Measurements from ENCODE around the gene TTC1.

Gene TTC1, protein sequence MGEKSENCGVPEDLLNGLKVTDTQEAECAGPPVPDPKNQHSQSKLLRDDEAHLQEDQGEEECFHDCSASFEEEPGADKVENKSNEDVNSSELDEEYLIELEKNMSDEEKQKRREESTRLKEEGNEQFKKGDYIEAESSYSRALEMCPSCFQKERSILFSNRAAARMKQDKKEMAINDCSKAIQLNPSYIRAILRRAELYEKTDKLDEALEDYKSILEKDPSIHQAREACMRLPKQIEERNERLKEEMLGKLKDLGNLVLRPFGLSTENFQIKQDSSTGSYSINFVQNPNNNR

DNA sequence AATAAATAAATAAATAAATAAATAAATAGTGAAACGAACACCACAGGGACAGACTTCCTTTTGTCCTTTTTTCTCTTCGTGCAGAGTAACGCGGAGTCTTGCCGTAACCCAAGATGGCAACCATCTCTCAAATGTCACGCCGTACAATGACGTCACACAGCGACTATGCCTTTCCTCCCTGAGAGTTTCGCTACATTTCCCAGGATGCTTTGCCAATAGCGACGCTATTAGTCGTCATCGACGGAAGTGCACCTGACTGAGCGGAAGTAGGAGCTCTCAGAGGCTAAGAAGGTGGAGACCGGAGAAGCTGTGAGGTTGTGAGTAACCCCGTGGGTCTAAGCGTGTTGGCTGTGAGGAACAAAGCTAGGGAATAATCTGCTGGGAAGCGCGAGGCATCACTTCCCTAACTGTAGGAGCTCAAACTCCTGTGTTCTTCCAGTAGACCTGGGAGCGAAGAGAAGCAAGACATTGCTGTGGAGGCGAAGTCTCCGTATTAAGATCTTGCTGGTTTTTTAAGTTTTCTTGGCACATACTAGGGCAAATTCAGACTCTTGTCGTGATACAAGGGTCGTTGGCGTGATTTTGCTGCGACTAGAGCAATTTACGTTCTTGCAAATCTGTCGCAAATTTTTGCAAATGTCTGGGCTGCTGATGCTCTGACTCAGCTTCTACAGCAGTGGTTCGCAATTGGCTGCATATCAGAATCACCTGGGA, at the start of gene TTC1:
TSS of gene TTC1 (plus strand) at position 263 of the 714 bp plus-strand sequence. CDS start 1,390 bp downstream, outside the sequence.
- TF ChIP-seq, protein P1, sequence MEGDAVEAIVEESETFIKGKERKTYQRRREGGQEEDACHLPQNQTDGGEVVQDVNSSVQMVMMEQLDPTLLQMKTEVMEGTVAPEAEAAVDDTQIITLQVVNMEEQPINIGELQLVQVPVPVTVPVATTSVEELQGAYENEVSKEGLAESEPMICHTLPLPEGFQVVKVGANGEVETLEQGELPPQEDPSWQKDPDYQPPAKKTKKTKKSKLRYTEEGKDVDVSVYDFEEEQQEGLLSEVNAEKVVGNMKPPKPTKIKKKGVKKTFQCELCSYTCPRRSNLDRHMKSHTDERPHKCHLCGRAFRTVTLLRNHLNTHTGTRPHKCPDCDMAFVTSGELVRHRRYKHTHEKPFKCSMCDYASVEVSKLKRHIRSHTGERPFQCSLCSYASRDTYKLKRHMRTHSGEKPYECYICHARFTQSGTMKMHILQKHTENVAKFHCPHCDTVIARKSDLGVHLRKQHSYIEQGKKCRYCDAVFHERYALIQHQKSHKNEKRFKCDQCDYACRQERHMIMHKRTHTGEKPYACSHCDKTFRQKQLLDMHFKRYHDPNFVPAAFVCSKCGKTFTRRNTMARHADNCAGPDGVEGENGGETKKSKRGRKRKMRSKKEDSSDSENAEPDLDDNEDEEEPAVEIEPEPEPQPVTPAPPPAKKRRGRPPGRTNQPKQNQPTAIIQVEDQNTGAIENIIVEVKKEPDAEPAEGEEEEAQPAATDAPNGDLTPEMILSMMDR (IDR thresholded peaks at IDR 0.05) = no peak

DNA sequence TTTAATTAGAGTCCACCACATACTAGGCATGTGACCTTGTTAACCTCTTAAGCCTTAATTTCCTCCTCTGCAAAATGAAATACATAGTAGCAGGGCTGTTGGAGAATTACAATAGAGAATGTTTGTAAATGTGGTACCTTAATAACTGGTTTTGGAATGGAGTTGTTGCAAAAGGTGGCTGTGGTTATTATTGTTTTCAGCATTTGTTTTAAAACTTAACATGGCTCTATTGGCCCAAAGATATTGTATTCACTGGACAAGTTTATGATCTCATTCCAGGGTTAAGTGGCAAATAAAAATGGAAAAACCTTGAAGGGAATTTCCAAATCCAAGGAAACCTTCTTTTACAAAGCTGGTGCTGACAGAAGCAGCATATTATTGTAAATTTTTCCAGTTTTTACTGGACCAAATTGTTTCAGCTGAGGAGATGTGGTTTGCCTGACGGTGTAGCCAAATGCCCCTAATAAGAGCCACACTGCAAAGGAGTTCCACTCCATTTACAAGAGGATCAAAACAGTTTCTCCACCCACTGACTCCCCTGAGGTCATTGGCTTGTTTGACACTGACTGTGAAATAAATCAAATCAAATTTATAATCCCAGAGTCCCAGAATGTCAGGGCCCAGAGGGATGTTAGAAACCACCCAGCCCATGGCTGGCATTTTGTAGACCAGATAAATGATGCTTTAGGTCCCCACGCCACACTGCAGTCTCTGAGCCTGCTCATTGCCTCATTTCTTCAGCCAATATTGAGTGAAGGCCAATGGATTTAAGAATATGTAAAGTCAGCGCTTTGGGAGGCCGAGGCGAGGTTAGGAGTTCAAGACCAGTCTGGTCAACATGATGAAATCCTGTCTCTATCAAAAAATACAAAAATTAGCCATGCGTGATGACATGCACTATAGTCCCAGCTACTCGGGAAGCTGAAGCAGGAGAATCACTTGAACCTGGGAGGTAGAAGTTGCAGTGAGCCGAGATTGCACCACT, 47.5 kb upstream of the TTC1 start:
- TF ChIP-seq, protein P1 (IDR thresholded peaks at IDR 0.05) = no peak

DNA sequence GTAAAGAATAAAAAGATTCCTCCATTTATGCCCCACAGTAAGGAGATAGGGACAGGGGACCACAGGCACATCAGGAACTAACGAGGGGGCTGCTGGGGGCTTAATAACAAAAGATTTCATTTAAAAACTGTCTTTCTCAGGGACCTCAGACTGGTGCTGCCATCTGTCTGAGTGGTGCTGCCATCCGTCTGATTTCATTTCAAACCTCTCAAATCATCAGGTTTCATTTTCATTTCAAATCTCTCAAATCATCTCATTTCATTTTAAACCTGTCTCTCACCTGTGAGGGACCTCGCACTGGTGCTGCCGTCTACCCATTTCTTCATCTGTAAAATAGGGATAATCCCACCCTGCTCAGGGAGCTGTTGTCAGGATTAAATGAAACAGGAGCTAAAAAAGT, 46.7 kb upstream of the TTC1 start:
- TF ChIP-seq, protein P1 (IDR thresholded peaks at IDR 0.05) = no peak

DNA sequence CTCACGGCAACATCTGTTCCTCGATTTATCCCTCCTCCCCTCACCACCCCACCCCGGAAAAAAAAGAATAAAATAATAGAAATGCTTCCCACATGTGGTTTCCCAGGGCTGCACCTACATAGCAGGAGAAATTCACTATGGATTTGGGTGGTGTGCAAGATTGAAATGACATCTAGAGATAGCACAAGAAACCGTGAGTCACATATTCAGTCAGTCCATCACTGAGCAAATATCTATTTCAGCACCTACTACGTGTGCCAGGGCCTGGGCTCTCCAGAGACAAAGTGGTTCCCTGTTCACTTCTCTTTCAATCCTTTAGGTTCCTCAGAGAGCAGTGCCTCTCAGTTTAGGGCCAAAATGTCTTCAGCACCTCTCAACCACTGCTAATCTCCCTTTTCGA, 45.0 kb upstream of the TTC1 start:
- TF ChIP-seq, protein P1 (IDR thresholded peaks at IDR 0.05) = no peak

DNA sequence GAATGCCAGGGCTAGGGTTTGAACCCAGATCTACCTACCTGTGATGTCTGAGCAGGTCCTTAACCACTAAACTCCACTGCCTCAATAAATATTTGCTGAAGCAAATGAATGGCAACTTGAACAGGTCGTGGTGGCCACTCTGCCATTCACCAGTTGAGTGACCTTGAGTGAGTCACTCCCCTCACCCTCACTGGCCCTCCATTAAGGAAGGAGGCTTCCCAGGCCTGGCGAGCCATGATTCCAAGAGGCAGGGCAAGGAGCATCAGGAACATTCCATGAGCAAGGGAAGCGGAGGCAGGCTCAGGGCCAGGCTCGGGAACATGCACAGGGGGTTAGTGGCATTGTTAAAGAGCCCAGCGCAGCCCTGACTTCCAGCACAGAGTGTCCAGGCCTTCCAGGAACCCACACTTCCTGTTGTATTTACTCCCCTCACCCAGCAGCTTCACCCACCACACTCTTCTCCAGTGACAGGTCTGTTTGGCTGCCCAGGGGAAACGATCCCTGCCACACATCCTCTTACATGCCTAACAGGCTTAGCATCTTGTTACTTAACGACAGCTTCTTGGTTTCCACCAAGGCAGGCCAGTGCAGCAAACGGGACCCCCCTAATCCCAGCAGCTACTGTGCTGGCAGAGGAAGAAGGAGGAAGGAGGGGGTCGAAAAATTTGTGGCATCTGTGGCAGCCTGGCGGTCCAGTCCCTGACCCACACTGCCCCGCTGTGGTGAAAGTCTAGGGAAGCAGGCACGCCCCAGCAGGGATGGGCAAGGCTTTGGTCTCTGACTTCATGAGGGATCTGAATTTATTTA, 43.7 kb upstream of the TTC1 start:
- TF ChIP-seq, protein P1 (IDR thresholded peaks at IDR 0.05) = peak; percentile 75

DNA sequence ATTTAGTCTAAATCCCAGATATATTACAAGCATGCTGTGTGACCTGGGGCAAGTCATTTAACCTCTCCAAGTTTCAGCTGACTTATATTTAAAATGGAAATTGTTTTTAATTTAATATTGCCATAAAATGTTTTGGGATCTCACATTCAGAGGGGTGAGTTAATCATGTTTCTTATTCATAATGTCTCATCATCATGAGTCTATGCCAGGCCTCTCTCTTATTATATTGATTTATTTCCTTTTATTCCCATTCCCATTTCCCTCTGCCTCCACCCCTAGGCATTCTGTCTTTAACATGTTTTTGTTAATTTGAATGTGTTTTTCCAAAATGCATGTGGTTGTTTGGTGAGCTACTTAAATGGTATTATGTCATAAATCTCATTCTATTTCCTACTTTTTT, 39.0 kb upstream of the TTC1 start:
- TF ChIP-seq, protein P1 (IDR thresholded peaks at IDR 0.05) = no peak

Measured in LNCAP (cell line).